HG03354 (cell line): ENCODE measurements around the gene SCN8A.
"Not testable (repeated sequence)": the region's sequence is repeated elsewhere in the genome, so short reads cannot be mapped to it uniquely, and the experiment has no call there.

ENCODE experiments used
- ATAC-seq: cut with Tn5 transposase; IDR thresholded peaks from one replicate; pipeline ENCODE4 v1.9.1; 2021; ENCODE audit warnings: mild to moderate bottlenecking; ENCODE audit not compliant: unreplicated experiment, poor library complexity, severe bottlenecking

SCN8A gene

GRCh38 chr12:51591016-51591901, at the start of gene SCN8A:
Gene SCN8A (plus strand): TSS chr12:51591233. CDS start chr12:51662818, 71,585 bp downstream.
- ATAC-seq: peak; percentile 44

DNA sequence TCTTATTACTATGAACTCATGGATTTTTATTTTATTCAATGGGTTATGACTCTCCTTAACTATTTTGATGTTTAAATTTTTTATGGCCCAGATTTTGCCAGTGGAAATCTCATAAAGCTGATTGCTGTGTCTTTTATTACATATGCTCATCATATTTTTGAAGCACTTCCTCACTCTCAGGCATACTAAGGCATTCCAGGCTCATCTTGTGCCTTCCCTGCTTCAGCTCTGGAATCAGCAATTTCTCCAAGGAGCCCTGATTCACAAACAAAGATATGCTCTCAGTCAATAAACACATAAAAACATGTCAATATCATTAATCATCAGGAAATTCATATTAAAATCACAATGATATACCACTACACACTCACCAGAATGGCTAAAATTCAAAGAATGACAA, 44.9 kb upstream of the SCN8A start:
- no peak for ATAC-seq

DNA sequence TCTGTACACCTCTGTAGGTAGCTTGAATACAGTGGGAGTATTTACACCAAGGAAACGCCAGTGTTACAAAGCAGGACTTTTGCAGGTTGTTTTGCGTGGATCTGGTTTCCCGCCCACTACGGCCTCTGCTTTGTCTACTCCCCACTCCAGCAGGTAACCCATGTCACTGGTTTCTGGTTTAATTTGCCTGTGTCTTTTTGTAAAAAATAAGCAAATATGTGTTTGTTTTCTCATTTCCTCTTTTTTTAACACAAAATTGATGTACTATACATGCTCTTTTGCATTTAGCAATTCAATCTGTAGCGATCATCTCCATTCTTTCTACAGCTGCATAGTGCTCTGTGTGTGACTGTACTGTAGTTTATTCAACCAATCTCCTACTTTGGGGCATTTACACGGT, 43.4 kb upstream of the SCN8A start:
- ATAC-seq: no peak

GRCh38 chr12:51548241-51548640, 42.8 kb upstream of the SCN8A start:
- ATAC-seq: no peak

DNA sequence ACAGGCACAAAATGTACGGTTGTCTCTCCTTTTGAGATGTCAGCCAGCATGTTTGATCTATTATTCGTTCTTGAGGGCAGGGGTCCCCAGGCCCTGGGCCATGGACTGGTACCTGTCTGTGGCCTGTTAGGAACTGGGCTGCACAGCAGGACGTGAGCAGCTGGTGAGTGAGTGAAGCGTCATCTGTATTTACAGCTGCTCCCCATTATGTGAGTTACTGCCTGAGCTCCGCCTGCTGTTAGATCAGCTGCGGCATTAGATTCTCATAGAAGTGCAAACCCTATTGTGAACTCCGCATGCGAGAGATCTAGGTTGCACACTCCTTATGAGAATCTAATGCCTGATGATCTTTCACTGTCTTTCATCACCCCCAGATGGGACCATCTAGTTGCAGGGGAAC, 41.4 kb upstream of the SCN8A start:
- ATAC-seq: no peak

- not testable (repeated sequence) for ATAC-seq
Observed at GRCh38 chr12:51568271-51569032, 22.6 kb upstream of the SCN8A start.

DNA sequence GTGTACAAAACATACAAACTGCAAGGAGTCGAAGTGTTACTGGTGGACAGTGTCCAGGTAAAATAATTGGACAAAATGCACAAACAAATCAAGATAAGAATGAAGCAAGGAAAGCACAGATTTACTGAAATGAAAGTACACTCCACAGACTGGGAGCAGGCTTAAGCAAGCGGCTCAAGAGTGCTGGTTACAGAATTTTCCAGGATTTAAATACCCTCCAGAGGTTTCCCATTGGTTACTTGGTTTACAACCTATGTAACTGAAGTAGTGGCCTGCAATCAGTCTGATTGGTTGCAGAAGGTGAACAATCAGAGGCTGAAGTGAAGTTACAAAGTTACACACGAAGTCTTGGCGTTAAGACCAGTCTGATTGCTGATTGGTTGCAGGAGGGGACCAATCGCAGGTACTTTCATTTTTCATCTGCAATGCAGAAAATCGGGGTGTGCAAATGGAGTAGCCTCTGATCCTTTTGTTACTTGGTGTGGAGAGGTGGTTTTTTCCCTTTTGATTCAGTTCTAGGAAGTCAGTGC, 11.6 kb upstream of the SCN8A start:
- ATAC-seq: no peak

DNA sequence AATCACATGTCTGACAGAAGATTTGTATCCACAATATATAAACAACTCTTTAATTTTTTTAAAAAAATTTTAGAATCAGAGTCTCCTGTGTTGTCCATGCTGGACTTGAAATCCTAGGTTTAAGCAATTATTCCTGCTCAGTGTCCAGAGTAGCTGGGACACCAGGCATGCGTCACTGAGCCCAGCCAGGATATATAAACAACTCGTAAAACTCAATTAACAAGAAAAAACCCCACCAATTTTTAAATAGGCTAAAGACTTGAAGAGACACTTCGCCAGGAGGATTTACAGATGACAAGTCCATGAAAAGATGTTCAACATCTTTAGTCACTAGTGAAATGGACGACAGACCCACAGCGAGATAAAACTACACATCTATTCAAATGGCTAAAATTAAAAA, 2.0 kb upstream of the SCN8A start:
- no peak for ATAC-seq

- no peak for ATAC-seq
Observed at GRCh38 chr12:51589557-51590176, 1.4 kb upstream of the SCN8A start.

- ATAC-seq: peak; percentile 81
Observed at GRCh38 chr12:51590347-51591015, 552 bp upstream of the SCN8A start.

- ATAC-seq: no peak
Observed at GRCh38 chr12:51592034-51592705, 1.1 kb downstream of the SCN8A start.

GRCh38 chr12:51593021-51593420, 2.0 kb downstream of the SCN8A start:
- no peak for ATAC-seq

GRCh38 chr12:51593539-51593938, 2.5 kb downstream of the SCN8A start:
- ATAC-seq: no peak

DNA sequence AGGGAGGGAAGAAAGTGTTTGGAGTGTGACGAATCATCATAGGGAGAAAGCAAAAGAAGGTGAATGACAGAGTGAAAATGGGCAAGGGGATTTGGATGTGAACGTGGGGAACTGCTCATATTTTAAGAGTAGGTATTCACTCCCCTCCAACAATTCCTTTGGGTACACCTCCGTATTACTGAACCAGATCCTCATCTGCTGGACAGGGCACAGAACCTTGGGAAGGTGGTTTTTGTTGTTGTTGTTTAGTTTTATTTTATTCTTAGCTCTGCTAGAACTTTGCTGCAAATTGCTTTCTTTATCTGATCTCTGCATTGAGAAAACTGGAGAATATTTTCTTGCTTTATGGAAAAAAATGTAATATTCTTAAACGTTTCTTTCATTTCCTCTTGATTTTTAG, 7.1 kb downstream of the SCN8A start:
- ATAC-seq: no peak

DNA sequence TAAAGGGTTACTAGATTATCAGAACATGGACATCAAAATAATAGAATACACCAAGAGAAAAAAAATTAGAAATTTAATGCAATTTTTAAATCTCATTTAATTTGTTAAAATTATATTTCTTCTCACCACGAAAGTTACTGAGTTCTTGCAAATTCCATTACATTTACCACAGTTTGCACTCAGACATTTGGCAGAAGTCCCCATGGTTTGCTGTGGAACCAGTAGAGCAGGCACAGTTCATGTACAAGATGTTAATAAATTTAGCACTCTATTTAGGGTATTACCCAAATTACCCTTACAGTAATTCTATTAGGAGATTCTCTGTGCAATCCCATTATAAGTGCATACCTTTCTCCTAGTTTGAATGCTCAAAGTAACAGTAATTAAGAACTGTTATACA, 9.7 kb downstream of the SCN8A start:
- ATAC-seq: no peak

- no peak for ATAC-seq
Observed at GRCh38 chr12:51601241-51601640, 10.2 kb downstream of the SCN8A start.

- not testable (repeated sequence) for ATAC-seq
Observed at GRCh38 chr12:51605896-51606295, 14.9 kb downstream of the SCN8A start.

DNA sequence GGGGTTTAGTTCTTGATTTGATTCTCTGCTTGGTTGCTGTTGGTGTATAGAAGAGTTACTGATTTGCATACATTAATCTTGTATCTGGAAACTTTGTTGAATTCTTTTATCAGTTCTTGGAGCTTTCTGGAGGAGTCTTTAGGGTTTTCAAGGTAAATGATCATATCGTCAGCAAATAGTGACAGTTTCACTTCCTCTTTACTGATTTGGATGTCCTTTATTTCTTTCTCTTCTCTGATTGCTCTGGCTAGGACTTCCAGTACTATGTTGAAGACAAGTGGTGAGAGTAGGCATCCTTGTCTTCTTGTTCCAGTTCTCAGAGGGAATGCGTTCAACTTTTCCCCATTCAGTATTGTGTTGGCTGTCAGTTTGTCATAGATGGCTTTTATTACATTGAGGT, 16.2 kb downstream of the SCN8A start:
- not testable (repeated sequence) for ATAC-seq

- no peak for ATAC-seq
Observed at GRCh38 chr12:51620448-51620847, 29.4 kb downstream of the SCN8A start.
